HFF-Myc (cell line): ENCODE results near the gene NIPAL1.

ENCODE experiments used
- DNase-seq: peaks from one replicate; pipeline ENCODE4 v3.0.0-alpha.2; 2011; ENCODE audit warnings: low read depth; ENCODE audit errors: extremely low read depth
- H3K4me3 ChIP-seq: replicated peaks from 2 replicates; pipeline ENCODE4 v1.5.1; 2011; ENCODE audit warnings: low read depth, mild to moderate bottlenecking, control low read depth, low read length
- TF ChIP-seq, protein P1 (sequence below): IDR thresholded peaks from 2 replicates; pipeline ENCODE4 v1.5.1; 2012; ENCODE audit warnings: mild to moderate bottlenecking, low read depth, low read length, control low read depth; ENCODE audit errors: missing control alignments

NIPAL1 gene

DNA sequence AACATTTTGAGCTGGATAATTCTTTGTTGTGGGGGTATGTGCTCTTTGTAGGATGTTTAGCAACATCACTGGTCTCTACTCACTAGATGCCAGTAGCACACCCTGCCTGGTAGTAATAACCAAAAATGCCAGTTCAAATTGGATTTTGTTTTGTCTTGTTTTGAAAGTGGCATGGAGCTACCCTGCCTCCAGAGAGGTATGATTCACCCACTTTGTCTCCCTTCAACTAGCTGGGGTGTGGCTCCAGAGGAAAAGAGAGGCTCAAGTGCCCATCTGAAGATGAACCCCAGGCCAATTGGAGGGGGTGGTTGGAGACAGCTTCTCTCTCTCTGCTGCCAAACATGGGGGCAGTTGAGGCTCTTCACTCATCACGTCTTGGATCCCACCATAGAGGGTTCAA lies 34.5 kb downstream of the NIPAL1 start:
- TF ChIP-seq, protein P1, sequence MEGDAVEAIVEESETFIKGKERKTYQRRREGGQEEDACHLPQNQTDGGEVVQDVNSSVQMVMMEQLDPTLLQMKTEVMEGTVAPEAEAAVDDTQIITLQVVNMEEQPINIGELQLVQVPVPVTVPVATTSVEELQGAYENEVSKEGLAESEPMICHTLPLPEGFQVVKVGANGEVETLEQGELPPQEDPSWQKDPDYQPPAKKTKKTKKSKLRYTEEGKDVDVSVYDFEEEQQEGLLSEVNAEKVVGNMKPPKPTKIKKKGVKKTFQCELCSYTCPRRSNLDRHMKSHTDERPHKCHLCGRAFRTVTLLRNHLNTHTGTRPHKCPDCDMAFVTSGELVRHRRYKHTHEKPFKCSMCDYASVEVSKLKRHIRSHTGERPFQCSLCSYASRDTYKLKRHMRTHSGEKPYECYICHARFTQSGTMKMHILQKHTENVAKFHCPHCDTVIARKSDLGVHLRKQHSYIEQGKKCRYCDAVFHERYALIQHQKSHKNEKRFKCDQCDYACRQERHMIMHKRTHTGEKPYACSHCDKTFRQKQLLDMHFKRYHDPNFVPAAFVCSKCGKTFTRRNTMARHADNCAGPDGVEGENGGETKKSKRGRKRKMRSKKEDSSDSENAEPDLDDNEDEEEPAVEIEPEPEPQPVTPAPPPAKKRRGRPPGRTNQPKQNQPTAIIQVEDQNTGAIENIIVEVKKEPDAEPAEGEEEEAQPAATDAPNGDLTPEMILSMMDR: no peak
- H3K4me3 ChIP-seq: no peak overlapping the region
- no peak for DNase-seq

DNA sequence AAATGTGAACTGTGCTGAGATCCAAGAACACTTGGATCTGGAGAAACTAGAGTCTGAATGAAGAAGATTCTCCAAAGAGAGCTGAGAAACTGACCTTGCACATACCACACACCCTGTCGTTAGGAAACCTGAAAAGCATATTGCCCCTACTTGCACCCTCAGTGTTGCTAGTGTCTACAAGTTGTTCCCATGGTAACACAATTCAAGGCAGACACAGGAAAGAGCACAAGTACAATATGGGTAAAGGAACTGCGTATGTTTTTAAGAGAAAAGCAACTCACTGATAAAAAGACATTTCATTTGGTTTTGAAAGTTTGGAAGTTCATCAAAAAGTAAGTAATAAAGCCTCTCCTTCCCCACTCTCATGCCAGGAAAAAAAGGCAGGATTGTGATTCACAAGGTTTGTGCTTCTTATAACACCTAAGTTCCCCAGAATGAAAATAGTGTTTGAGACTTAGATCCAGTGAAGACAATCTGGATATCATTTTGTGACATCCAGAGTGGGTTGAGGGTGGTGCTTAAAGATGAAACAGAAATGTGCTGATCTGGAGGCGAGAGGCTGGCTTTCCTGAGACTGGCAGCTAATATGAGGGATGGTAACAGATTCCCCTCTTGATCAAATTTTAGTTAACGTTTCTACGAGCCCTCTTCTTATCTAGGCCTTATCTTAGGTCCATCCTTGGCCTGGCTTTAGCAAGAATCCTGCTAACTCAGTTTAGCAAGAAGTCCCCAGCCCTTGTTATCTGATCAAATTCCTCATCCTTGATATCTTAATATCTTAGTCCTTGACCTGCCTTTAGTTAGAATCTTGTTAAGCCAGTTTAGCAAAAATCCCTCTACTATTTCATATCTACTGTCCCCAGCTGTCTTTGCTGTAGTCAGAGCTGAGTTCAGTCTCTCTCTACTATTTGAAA lies 42.3 kb downstream of the NIPAL1 start:
- no peak overlapping the region for H3K4me3 ChIP-seq
- TF ChIP-seq, protein P1: no peak
- no peak for DNase-seq

DNA sequence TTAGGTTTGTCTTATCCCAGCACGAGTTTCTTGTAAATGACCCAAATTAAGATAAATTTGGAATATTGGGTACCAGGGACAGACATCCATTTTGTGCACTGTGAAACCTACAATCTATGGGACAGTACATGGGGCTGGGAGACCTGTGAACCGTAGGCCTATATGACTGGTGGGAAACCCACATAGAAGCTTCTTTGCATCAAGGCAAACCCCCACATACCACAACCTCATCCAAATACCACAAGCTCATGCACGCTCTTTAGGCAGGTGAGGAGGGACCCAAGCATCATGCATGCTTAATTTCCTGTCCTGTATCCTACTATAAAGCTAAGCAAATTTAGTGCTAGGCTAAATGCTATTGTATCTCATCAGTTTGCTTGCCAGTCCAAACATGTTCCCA lies 47.8 kb downstream of the NIPAL1 start:
- no peak for DNase-seq
- TF ChIP-seq, protein P1: no peak
- H3K4me3 ChIP-seq: no peak overlapping the region

GRCh38 chr4:48065587-48066052 lies 49.0 kb downstream of the NIPAL1 start:
- TF ChIP-seq, protein P1: no peak
- no peak overlapping the region for H3K4me3 ChIP-seq
- no peak for DNase-seq

- no peak overlapping the region for H3K4me3 ChIP-seq
- TF ChIP-seq, protein P1: no peak
- DNase-seq: no peak
Observed at GRCh38 chr4:48067536-48067935, 51.0 kb downstream of the NIPAL1 start.

GRCh38 chr4:48068182-48068581 lies 51.6 kb downstream of the NIPAL1 start:
- no peak for DNase-seq
- no peak overlapping the region for H3K4me3 ChIP-seq
- TF ChIP-seq, protein P1: no peak
